DND-41 (cell line): ENCODE data around the gene CDK4.

Source experiments
- CTCF ChIP-seq: IDR thresholded peaks from 2 replicates; pipeline ENCODE4 v1.5.1; 2012; ENCODE audit warnings: borderline replicate concordance, low read length, moderate library complexity, mild to moderate bottlenecking; ENCODE audit not compliant: poor library complexity, severe bottlenecking; ENCODE audit errors: extremely low read depth
- EZH2 ChIP-seq: IDR thresholded peaks from 3 replicates; pipeline ENCODE4 v1.6.1; 2012; ENCODE audit warnings: borderline replicate concordance, low read depth, mild to moderate bottlenecking, moderate library complexity, low read length, inconsistent platforms; ENCODE audit not compliant: severe bottlenecking

GRCh38 chr12:57753756-57754337 is 1.7 kb upstream of the CDK4 start:
- TF ChIP-seq CTCF (no peak), EZH2 (no peak)
